Transverse colon (tissue), 4 donors: ENCODE data around the gene LRRC4C.
"Not testable (repeated sequence)": the region's sequence is repeated elsewhere in the genome, so short reads cannot be mapped to it uniquely, and the experiment has no call there.

Experiments used
- EP300 ChIP-seq: sonication (generic); formaldehyde crosslinking; IDR thresholded peaks from one replicate; pipeline ENCODE4 v1.6.1; 2017; ENCODE audit warnings: antibody characterized with exemption, low read depth
- POLR2A ChIP-seq: fragments of 450-650 bp; IDR thresholded peaks from one replicate; pipeline ENCODE4 v1.6.1; 2016; ENCODE audit warnings: antibody characterized with exemption, mild to moderate bottlenecking, moderate library complexity
- POLR2AphosphoS5 ChIP-seq, 3 donors: sonication (generic); formaldehyde crosslinking; IDR thresholded peaks; one replicate each; pipeline ENCODE4 v1.6.1; 2016; ENCODE audit warnings: antibody characterized with exemption in 3 of 3
- TF ChIP-seq, protein P1 (sequence below), 5 experiments: fragments of 200-600 bp in 3 of 5; fragments of 450-650 bp in 2 of 5; sonication (generic) in 3 of 5; IDR thresholded peaks; 1 replicate in 2 of 5; 2 replicates in 3 of 5; pipeline ENCODE4 v1.5.1; 2016 to 2017; ENCODE audit warnings: antibody characterized with exemption in 5 of 5, inconsistent platforms in 3 of 5, mild to moderate bottlenecking in 2 of 5, moderate library complexity in 1 of 5

DNA sequence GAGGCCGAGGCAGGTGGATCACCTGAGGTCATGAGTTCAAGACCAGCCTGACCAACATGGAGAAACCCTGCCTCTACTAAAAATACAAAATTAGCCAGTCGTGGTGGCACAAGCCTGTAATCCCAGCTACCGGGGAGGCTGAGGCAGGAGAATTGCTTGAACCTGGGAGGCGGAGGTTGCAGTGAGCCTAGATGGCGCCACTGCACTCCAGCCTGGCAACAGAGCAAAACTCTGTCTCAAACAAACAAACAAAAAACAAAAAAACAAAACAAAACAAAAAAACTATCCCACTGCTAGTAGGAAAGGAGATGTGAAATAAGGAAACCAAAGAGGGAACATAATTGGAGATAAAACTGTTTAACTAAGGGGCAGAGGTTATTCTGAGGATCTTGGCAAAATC lies 1291.6 kb downstream of the LRRC4C start:
- not testable (repeated sequence) for TF ChIP-seq POLR2AphosphoS5 (IDR thresholded peaks at IDR 0.05); POLR2A; EP300
- TF ChIP-seq, protein P1, sequence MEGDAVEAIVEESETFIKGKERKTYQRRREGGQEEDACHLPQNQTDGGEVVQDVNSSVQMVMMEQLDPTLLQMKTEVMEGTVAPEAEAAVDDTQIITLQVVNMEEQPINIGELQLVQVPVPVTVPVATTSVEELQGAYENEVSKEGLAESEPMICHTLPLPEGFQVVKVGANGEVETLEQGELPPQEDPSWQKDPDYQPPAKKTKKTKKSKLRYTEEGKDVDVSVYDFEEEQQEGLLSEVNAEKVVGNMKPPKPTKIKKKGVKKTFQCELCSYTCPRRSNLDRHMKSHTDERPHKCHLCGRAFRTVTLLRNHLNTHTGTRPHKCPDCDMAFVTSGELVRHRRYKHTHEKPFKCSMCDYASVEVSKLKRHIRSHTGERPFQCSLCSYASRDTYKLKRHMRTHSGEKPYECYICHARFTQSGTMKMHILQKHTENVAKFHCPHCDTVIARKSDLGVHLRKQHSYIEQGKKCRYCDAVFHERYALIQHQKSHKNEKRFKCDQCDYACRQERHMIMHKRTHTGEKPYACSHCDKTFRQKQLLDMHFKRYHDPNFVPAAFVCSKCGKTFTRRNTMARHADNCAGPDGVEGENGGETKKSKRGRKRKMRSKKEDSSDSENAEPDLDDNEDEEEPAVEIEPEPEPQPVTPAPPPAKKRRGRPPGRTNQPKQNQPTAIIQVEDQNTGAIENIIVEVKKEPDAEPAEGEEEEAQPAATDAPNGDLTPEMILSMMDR (IDR thresholded peaks at IDR 0.05): not testable (repeated sequence)
